ENCODE measurements around the gene PPM1E.

Gene PPM1E

DNA sequence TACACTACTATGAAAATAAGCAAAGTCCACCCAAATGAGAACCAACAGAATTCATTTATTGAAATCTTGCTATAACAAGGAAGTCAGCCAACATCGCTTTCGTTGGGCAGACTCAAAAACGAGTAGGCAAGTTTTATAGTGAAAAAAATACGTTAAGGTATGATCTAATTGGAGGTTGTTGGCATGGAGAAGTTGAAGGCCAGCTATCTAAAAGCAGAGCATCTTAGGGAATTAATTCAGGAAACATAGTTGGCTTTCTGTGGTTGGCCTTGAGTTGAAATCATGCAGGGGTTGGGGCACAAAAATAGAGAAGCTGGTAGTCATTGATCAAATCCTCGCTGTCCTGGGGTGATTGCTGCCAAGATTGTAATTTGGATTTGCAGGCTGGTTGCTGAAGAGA, 118.3 kb downstream of the PPM1E start:
- Mint-ChIP-seq H3K4me1 (no peaks in the 10 kb centered on the region), H3K27ac (no peak overlapping the region), H3K27me3 (ENCODE audit: low read depth, poor library complexity) (no peaks in the 10 kb centered on the region), H3K9me3 (no peaks in the 10 kb centered on the region), H3K4me3 (no peak overlapping the region), H3K36me3 (ENCODE audit: low read depth) (no peaks in the 10 kb centered on the region)
- TF ChIP-seq, protein P1, sequence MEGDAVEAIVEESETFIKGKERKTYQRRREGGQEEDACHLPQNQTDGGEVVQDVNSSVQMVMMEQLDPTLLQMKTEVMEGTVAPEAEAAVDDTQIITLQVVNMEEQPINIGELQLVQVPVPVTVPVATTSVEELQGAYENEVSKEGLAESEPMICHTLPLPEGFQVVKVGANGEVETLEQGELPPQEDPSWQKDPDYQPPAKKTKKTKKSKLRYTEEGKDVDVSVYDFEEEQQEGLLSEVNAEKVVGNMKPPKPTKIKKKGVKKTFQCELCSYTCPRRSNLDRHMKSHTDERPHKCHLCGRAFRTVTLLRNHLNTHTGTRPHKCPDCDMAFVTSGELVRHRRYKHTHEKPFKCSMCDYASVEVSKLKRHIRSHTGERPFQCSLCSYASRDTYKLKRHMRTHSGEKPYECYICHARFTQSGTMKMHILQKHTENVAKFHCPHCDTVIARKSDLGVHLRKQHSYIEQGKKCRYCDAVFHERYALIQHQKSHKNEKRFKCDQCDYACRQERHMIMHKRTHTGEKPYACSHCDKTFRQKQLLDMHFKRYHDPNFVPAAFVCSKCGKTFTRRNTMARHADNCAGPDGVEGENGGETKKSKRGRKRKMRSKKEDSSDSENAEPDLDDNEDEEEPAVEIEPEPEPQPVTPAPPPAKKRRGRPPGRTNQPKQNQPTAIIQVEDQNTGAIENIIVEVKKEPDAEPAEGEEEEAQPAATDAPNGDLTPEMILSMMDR (IDR thresholded peaks at IDR 0.05): no peak
- no peak for DNase-seq

DNA sequence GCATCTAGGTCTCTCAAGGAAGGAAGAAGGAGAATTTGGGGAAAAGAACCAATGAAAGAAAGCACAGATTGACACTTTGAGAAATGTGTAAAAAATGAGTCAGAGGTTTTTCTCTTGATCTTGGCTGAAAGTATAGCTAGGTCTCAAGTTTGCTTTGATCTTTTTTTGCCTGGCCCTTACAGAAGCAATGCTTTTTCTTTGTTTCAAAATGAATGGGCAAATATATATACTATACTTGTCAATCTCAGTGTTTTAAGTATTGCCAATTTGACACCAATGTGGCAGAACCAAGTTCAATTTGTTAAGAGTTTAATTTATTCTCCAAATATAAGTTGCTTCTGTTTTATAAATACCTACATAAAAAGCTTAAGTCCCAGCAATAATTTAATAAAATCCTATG, 119.6 kb downstream of the PPM1E start:
- H3K4me3 Mint-ChIP-seq: no peak overlapping the region
- no peak for DNase-seq
- H3K36me3 Mint-ChIP-seq (ENCODE audit: low read depth): no peaks in the 10 kb centered on the region
- TF ChIP-seq, protein P1 (IDR thresholded peaks at IDR 0.05): no peak
- no peaks in the 10 kb centered on the region for H3K27me3 Mint-ChIP-seq (ENCODE audit: low read depth, poor library complexity)
- H3K27ac Mint-ChIP-seq: peak overlapping the region; percentile 30
- no peaks in the 10 kb centered on the region for H3K4me1 Mint-ChIP-seq
- H3K9me3 Mint-ChIP-seq: no peaks in the 10 kb centered on the region

DNA sequence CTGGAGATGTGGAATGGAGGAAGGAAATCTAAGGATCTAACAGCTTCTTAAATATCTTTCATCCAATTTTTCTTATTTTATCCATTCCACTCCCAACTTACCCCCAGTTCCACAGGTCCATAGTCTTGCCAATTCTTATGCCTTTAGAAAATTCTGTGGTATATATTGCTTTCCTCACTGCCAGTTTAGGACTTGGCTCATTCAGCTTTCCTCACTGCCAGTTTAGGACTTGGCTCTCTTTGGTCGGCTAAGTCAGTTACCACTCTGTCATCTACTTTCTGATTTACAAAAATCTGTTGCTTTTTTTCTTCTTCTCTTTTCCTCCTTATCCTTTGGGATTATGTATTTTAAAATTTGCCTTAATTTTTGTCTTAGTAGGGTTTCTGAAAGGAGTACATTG, 128.5 kb downstream of the PPM1E start:
- Mint-ChIP-seq H3K4me1 (no peaks in the 10 kb centered on the region), H3K36me3 (ENCODE audit: low read depth) (no peaks in the 10 kb centered on the region), H3K9me3 (peaks cover 4% of the 10 kb centered on the region), H3K27ac (no peak overlapping the region), H3K4me3 (no peak overlapping the region), H3K27me3 (ENCODE audit: low read depth, poor library complexity) (peaks cover 5% of the 10 kb centered on the region)
- no peak for DNase-seq
- TF ChIP-seq, protein P1 (IDR thresholded peaks at IDR 0.05): no peak

DNA sequence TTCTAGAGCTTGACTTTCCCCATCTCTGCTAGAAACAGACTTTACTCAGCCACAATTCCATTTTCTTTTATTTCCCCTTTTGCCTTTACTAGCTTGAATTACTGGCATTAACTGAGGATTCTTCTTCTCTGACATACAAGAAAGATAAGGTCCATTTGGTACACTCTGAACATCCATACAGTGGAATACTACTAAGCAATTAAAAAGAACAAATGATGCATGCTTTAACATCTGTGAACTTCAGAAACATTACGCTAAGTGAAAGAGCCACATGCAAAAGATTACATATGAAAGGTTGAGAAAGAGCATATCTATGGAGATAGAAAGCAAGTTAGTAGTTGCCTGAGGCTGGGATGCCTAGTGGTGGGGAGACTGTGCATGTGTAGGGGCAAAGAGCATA, 130.9 kb downstream of the PPM1E start:
- peaks cover 14% of the 10 kb centered on the region for H3K9me3 Mint-ChIP-seq
- H3K4me1 Mint-ChIP-seq: no peaks in the 10 kb centered on the region
- DNase-seq: no peak
- H3K36me3 Mint-ChIP-seq (ENCODE audit: low read depth): no peaks in the 10 kb centered on the region
- H3K4me3 Mint-ChIP-seq: no peak overlapping the region
- peaks cover 5% of the 10 kb centered on the region for H3K27me3 Mint-ChIP-seq (ENCODE audit: low read depth, poor library complexity)
- TF ChIP-seq, protein P1 (IDR thresholded peaks at IDR 0.05): no peak
- H3K27ac Mint-ChIP-seq: no peak overlapping the region

DNA sequence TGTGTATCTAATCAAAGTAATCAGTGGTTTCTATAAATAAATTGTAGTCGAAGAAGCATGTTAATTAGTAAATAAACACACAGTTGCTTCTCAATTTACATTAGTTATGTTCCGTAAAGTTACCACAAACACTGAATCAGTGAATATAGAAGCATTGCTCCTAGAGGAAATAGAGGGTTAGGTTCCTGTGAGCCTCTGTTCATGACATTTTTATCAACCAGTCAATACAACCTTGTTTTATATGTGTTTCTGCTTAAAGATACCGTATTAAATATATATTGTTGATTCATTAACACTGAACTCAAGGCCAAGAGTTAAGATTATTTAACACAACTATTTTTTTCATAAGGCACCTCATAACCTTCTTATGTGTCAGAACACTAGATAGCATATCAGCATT, 134.3 kb downstream of the PPM1E start:
- Mint-ChIP-seq H3K27me3 (ENCODE audit: low read depth, poor library complexity) (peaks cover 3% of the 10 kb centered on the region), H3K4me3 (no peak overlapping the region), H3K9me3 (peaks cover 22% of the 10 kb centered on the region), H3K4me1 (no peaks in the 10 kb centered on the region), H3K27ac (no peak overlapping the region), H3K36me3 (ENCODE audit: low read depth) (no peaks in the 10 kb centered on the region)
- TF ChIP-seq, protein P1 (IDR thresholded peaks at IDR 0.05): no peak
- DNase-seq: no peak

DNA sequence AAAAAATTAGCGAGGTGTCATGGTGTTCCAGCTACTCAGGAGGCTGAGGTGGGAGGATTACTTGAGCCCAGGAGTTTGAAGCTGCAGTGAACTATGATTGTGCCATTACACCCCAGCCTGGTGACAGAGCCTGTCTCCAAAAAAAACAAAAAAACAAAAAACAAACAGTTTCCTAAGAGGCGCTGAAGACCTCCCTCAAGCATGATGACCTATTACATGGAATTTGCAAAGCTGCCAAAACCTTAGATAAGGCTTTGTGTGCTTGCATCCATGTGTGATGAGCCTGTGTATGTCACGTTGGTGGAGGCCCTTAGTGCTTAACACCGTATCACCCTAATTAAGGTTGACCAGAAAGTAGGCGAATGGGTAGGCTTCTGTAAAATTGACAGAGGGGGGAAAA, 143.5 kb downstream of the PPM1E start:
- H3K36me3 Mint-ChIP-seq (ENCODE audit: low read depth): no peaks in the 10 kb centered on the region

More for the DNA sequence above, 143.5 kb downstream of the PPM1E start:
- DNase-seq: no peak
- H3K4me1 Mint-ChIP-seq: no peaks in the 10 kb centered on the region
- H3K9me3 Mint-ChIP-seq: peaks cover 44% of the 10 kb centered on the region
- peaks cover 3% of the 10 kb centered on the region for H3K27me3 Mint-ChIP-seq (ENCODE audit: low read depth, poor library complexity)
- H3K4me3 Mint-ChIP-seq: no peak overlapping the region
- TF ChIP-seq, protein P1 (IDR thresholded peaks at IDR 0.05): no peak
- H3K27ac Mint-ChIP-seq: no peak overlapping the region

All from nephron progenitor cell (in vitro differentiated cells).